Activated CD8-positive, alpha-beta T cell treated with anti-CD3 and anti-CD28 coated beads for 36 hours (primary cell): ENCODE results near the gene SENP5. TPM values are rescaled to one million over a fixed set of nuclear protein-coding genes. Genes with fewer than 3 reads are reported as not detected.
A peak's percentile ranks its signal among the peaks of the same experiment; 100 is the strongest.
"Not testable (repeated sequence)": the region's sequence is repeated elsewhere in the genome, so short reads cannot be mapped to it uniquely, and the experiment has no call there.

ENCODE experiments used
- ATAC-seq: fragments of 200-7000 bp; cut with Tn5 transposase; one replicate; pipeline ENCODE4 v1.10.0; 2021; ENCODE audit warnings: mild to moderate bottlenecking, moderate library complexity
- CTCF ChIA-PET: fragments of 350-600 bp; sonication (Branson Sonifier 250); formaldehyde crosslinking; loops from one replicate; lab custom pipeline; 2021; ENCODE audit warnings: antibody characterized with exemption; lab: Charles Lee
- POLR2A ChIA-PET: fragments of 350-600 bp; sonication (Branson Sonifier 250); formaldehyde crosslinking; loops from one replicate; lab custom pipeline; 2021; ENCODE audit warnings: antibody characterized with exemption; lab: Charles Lee
- DNase-seq: peaks from one replicate; pipeline ENCODE4 v3.0.0-alpha.2; 2020
- H3K27ac Mint-ChIP-seq: one replicate; pipeline ENCODE4 v1.8.0; 2021; ENCODE audit warnings: mild to moderate bottlenecking, mixed read lengths
- H3K27me3 Mint-ChIP-seq: one replicate; pipeline ENCODE4 v1.8.0; 2021; ENCODE audit warnings: mixed read lengths
- H3K36me3 Mint-ChIP-seq: one replicate; pipeline ENCODE4 v1.8.0; 2021; ENCODE audit warnings: low read depth, mixed read lengths
- H3K4me1 Mint-ChIP-seq: one replicate; pipeline ENCODE4 v1.8.0; 2021; ENCODE audit warnings: low read depth, mixed read lengths
- H3K4me3 Mint-ChIP-seq: one replicate; pipeline ENCODE4 v1.8.0; 2021; ENCODE audit warnings: mild to moderate bottlenecking, moderate library complexity, mixed read lengths
- H3K9me3 Mint-ChIP-seq: one replicate; pipeline ENCODE4 v1.8.0; 2021; ENCODE audit warnings: mixed read lengths
- intact Hi-C: fragments of 100-400 bp; cut with micrococcal nuclease; formaldehyde crosslinking; loops from one replicate; pipeline ENCODE4 v1.10.0; 2022
- total RNA-seq, 2 experiments: library from RNA; stranded (reverse); gene quantifications; one replicate each; pipeline ENCODE4 v1.2.3, GENCODE V29; 2021
- TF ChIP-seq, protein P1 (sequence below): fragments of 200-600 bp; IDR thresholded peaks from one replicate; pipeline ENCODE4 v1.8.0; 2022; ENCODE audit warnings: antibody characterized with exemption, mild to moderate bottlenecking

The SENP5 gene
- total RNA-seq, 2 experiments from 2014 or later, result 28.0 to 32.5 TPM

DNA sequence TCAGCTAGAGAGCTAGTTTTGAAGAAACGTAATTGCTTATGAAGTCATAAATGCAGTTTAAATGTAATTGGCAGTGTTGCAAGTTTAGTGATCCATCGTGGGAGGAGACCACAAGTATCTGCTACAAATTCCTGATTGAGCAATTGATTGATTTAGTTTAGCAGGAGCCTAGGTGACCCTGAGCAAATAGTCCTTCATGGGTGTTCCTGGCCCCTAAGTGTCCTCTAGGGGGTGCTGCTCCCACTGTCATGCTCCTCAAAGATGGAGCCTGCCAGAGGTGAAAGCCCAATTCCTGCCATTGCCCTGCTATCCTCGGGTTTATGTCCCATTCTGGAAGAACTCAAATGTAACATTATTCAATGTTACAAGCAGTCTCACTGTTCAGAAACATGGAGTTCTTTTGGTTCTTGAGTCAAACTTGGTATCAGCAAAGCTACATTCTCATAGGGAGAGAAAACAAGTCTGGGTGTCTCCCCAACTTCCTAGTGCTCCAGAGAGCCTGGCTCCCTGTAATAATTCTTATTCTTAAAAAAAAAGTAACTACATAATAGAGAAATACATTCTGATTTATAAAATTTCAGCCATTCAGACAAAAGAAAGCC lies 29.8 kb upstream of the SENP5 start:
- ChIA-PET POLR2A (interaction anchor here (0.9 to 1.2 kb wide), 2 partner anchors 105 to 132 kb away, joined by 4 read pairs; partner anchors contain the start of gene NCBP2), CTCF (interaction anchor here (0.7 to 4.5 kb wide), 36 partner anchors 9 to 349 kb away, joined by 3 to 27 read pairs (median 4); partner anchors contain the start of genes FBXO45, MELTF, NCBP2 and PIGZ)
- no peaks in the 10 kb centered on the region for H3K9me3 Mint-ChIP-seq
- no peaks in the 10 kb centered on the region for H3K4me1 Mint-ChIP-seq
- DNase-seq (peak; percentile 88), ATAC-seq (peak; percentile 94)
- TF ChIP-seq, protein P1, sequence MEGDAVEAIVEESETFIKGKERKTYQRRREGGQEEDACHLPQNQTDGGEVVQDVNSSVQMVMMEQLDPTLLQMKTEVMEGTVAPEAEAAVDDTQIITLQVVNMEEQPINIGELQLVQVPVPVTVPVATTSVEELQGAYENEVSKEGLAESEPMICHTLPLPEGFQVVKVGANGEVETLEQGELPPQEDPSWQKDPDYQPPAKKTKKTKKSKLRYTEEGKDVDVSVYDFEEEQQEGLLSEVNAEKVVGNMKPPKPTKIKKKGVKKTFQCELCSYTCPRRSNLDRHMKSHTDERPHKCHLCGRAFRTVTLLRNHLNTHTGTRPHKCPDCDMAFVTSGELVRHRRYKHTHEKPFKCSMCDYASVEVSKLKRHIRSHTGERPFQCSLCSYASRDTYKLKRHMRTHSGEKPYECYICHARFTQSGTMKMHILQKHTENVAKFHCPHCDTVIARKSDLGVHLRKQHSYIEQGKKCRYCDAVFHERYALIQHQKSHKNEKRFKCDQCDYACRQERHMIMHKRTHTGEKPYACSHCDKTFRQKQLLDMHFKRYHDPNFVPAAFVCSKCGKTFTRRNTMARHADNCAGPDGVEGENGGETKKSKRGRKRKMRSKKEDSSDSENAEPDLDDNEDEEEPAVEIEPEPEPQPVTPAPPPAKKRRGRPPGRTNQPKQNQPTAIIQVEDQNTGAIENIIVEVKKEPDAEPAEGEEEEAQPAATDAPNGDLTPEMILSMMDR, result peak; percentile 88
- intact Hi-C loops, result loop anchor here (5.0 to 10.0 kb wide), 2 partner anchors 107 to 129 kb away; partner anchors contain the start of genes NCBP2 and PIGZ
- H3K27me3 Mint-ChIP-seq, result no peaks in the 10 kb centered on the region
- no peak overlapping the region for H3K4me3 Mint-ChIP-seq
- H3K27ac Mint-ChIP-seq, result no peak overlapping the region
- H3K36me3 Mint-ChIP-seq, result no peaks in the 10 kb centered on the region

DNA sequence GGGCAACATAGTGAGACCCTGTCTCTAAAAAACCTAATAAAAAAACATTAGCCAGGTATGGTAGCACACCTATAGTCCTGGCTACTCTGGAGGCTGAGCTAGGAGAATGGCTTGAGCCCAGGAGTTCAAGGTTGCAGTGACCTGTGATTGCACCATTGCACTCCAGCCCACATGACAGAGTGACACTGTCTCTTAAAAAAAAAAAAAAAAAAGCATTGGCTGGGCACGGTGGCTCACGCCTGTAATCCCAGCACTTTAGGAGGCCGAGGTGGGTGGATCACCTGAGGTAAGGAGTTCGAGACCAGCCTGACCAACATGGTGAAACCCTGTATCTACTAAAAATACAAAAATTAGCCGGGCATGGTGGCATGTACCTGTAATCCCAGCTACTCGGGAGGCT lies 28.4 kb upstream of the SENP5 start:
- not testable (repeated sequence) for H3K27me3 Mint-ChIP-seq, H3K9me3 Mint-ChIP-seq, DNase-seq, H3K4me3 Mint-ChIP-seq, H3K27ac Mint-ChIP-seq, H3K4me1 Mint-ChIP-seq, ATAC-seq, H3K36me3 Mint-ChIP-seq
- intact Hi-C loops, result loop anchor here (5.0 to 10.0 kb wide), 2 partner anchors 105 to 128 kb away; partner anchors contain the start of genes NCBP2 and PIGZ
- ChIA-PET CTCF (interaction anchor here (1.2 kb wide), 1 partner anchor 102 kb away, joined by 4 read pairs; the partner anchor contains the start of gene NCBP2), POLR2A (interaction anchor here (0.6 kb wide), 1 partner anchor 221 kb away, joined by 3 read pairs; no protein-coding TSS in a partner anchor)

DNA sequence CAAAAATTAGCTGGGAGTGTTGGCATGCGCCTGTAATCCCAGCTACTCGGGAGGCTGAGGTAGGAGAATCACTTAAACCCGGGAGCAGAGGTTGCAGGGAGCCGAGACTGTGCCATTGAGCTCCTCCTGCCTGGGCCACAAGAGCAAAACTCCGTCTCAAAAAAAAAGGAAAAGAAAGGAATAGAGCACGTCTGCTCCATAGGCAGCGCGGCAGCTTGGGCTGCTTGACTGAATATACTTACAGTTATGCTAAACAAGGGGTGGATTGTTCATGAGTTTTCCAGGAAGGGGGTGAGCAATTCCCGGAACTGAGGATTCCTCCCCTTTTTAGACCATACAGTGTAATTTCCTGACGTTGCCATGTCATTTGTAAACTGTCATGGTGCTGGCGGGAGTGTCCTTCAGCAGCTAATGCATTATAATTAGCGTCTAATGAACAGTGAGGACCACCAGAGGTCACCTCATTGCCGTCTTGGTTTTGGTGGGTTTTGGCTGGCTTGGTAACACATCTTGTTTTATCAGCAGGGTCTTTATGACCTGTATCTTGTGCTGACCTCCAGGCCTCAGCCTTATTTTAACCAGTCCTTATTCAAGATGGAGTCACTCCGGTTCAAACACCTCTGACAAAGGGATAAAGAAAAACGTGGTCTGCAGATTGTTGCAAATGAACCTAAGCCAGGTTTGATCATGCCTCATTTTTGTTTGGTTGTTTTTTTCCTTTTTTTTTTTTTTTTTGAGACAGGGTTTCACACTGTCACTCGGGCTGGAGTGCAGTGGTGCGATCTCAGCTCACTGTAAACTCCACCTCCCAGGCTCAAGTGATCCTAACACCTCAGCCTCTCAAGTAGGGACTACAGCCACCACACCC lies 24.9 kb upstream of the SENP5 start:
- peak; percentile 21 for ATAC-seq
- CTCF ChIA-PET, result interaction anchor here (1.4 kb wide), 1 partner anchor 8 kb away, joined by 4 read pairs; no protein-coding TSS in a partner anchor
- no peaks in the 10 kb centered on the region for H3K36me3 Mint-ChIP-seq

DNA sequence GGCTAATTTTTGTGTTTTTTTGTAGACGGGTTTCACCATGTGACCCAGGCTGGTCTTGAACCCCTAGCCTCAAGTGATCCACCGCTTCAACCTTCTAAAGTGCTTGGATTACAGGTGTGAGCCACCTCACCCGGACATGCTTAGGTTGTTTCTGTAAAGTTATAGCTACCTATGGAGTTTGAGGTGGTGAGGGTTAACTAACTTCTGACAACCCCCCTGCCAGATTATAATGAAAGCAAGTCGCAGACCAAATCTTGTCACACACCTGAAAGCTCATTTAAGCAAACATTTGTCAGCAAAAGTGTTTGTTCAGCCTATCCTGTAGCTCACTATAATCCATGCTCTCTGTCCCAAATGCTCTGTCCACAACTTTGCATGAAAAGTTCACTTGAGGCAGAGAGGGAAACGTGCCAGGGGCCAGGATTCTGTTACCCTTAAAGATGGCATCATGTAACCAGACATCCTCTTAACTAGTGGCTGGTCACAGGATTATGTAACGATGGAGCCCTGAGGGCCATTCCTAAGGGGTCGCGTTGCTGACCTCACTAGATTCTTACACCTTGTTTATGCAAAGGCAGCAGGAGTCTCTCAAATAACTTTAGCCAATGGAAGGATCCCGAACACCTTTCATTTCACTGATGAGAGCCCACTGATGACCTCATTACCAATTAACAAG lies 24.1 kb upstream of the SENP5 start:
- peaks cover 1% of the 10 kb centered on the region for H3K27me3 Mint-ChIP-seq
- ATAC-seq, result no peak
- POLR2A ChIA-PET, result no interaction called here

More for the DNA sequence above, 24.9 kb upstream of the SENP5 start:
- POLR2A ChIA-PET, result no interaction called here
- H3K27ac Mint-ChIP-seq, result no peak overlapping the region
- intact Hi-C loops, result no loop called here
- TF ChIP-seq, protein P1, result no peak
- no peaks in the 10 kb centered on the region for H3K4me1 Mint-ChIP-seq
- no peak overlapping the region for H3K4me3 Mint-ChIP-seq
- DNase-seq, result peak; percentile 11
- no peaks in the 10 kb centered on the region for H3K27me3 Mint-ChIP-seq
- H3K9me3 Mint-ChIP-seq, result no peaks in the 10 kb centered on the region

DNA sequence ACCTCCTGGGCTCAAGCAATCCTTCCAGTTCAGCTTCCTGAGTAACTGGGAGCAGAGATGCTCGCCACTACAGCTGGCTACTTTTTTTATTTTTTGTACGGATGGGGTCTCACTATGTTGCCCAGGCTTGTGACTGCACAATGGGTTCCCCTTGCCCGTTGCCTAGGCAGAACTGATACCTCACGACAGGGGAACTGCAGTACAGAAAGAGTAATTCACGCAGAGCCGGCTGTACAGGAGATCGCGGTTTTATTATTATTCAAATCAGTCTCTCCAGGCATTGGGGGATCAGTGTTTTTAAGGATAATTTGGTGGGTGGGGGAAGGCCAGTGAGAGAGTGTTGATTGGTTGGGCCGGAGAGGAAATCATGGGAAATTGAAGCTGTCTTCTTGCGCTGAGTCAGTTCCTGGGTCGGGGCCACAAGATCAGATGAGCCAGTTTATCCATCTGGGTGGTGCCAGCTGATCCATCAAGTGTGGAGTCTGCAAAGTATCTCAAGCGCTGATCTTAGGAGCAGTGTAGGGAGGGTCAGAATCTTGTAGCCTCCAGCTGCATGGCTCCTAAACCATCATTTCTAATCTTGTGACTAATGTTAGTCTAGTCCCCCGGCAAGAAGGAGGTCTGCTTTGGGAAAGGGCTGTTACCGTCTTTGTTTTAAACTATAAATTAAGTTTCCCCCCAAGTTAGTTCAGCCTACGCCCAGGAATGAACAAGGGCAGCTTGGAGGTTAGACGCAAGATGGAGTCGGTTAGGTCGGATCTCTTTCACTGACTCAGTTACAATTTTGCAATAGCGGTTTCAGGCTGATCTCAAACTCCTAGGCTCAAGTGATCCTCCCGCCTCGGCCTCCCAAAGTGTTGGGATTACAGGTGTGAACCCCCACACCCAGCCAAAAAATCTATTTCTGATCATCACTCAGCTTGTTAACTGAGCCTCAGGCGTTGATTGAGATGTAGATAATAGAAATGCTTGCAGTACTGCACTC lies 23.2 kb upstream of the SENP5 start:
- H3K4me3 Mint-ChIP-seq, H3K36me3 Mint-ChIP-seq, DNase-seq, intact Hi-C loops, H3K9me3 Mint-ChIP-seq, H3K27ac Mint-ChIP-seq, POLR2A ChIA-PET, ATAC-seq, H3K27me3 Mint-ChIP-seq, H3K4me1 Mint-ChIP-seq: not testable (repeated sequence)
- CTCF ChIA-PET, result interaction anchor here (1.4 kb wide), 1 partner anchor 9 kb away, joined by 4 read pairs; no protein-coding TSS in a partner anchor

More for the DNA sequence above, 24.1 kb upstream of the SENP5 start:
- H3K27ac Mint-ChIP-seq, result no peak overlapping the region
- CTCF ChIA-PET, result interaction anchor here (1.4 kb wide), 1 partner anchor 8 kb away, joined by 4 read pairs; no protein-coding TSS in a partner anchor
- no peaks in the 10 kb centered on the region for H3K4me1 Mint-ChIP-seq
- intact Hi-C loops, result no loop called here
- no peaks in the 10 kb centered on the region for H3K36me3 Mint-ChIP-seq
- no peaks in the 10 kb centered on the region for H3K9me3 Mint-ChIP-seq
- TF ChIP-seq, protein P1, result no peak
- H3K4me3 Mint-ChIP-seq, result no peak overlapping the region
- DNase-seq, result no peak

DNA sequence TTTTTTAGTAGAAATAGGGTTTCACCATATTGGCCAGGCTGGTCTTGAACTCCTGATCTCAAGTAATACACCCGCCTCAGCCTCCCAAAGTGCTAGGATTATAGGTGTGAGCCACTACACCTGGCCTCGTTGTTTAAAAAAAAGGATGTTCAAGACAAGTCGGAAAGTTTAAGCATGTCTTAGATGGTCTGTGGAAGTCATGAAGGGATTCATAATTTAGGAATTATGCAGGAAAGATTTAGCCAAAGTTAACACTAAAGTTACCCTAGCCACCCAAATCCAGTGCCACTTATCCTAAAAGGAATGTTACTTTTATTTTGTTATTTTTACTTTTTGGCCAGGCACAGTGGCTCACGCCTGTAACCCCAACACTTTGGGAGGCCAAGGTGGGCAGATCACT lies 19.3 kb upstream of the SENP5 start:
- H3K27me3 Mint-ChIP-seq, intact Hi-C loops, POLR2A ChIA-PET, H3K4me3 Mint-ChIP-seq, CTCF ChIA-PET, H3K27ac Mint-ChIP-seq, H3K36me3 Mint-ChIP-seq, DNase-seq, H3K9me3 Mint-ChIP-seq, H3K4me1 Mint-ChIP-seq, ATAC-seq: not testable (repeated sequence)
